Cardiac muscle cell (in vitro differentiated cells and primary cell): ENCODE data around the gene PUS7L. TPM values are rescaled to one million over a fixed set of nuclear protein-coding genes. Genes with fewer than 3 reads are reported as not detected.
A peak's percentile ranks its signal among the peaks of the same experiment; 100 is the strongest.

Experiments
- DNase-seq, 2 donors: peaks; one replicate each; pipeline versions ENCODE4 v3.0.0 to v3.0.0-alpha.2; 2010 to 2017; ENCODE audit warnings: low read depth in 1 of 2, low spot score in 1 of 2
- H3K27ac ChIP-seq: fragments of 200-600 bp; sonication (generic); 2 replicates; pipeline ENCODE4 v1.5.1; 2016
- H3K27me3 ChIP-seq: fragments of 200-600 bp; sonication (generic); 2 replicates; pipeline ENCODE4 v1.6.0; 2016; ENCODE audit warnings: control low read depth
- H3K36me3 ChIP-seq: fragments of 200-600 bp; sonication (generic); 2 replicates; pipeline ENCODE4 v1.5.1; 2016; ENCODE audit warnings: control low read depth
- H3K4me1 ChIP-seq: fragments of 200-600 bp; sonication (generic); 2 replicates; pipeline ENCODE4 v1.8.1; 2017; ENCODE audit warnings: low read depth, mild to moderate bottlenecking, mixed run types
- H3K4me3 ChIP-seq: fragments of 200-600 bp; sonication (generic); 2 replicates; pipeline ENCODE4 v1.5.1; 2016; ENCODE audit warnings: mild to moderate bottlenecking
- H3K9me3 ChIP-seq: fragments of 200-600 bp; sonication (generic); 2 replicates; pipeline ENCODE4 v1.5.1; 2017; ENCODE audit warnings: low read depth, mild to moderate bottlenecking, control low read depth
- polyA plus RNA-seq: library from polyadenylated mRNA; unstranded; fragments of >200 nt; fragmentation: Nextera tagmentation; extraction: Ambion mirVana; gene quantifications from 2 replicates; pipeline ENCODE4 v1.2.1, GENCODE V29; 2016
- total RNA-seq: library from RNA; depleted of rRNA; stranded (reverse); fragments of >200 nt; gene quantifications from 2 replicates; pipeline ENCODE4 v1.2.3, GENCODE V29; 2016
- TF ChIP-seq, protein P1 (sequence below): IDR thresholded peaks from 2 replicates; pipeline ENCODE4 v1.5.1; 2012; ENCODE audit warnings: low read depth, mild to moderate bottlenecking, low read length

Gene PUS7L
- total and polyA plus RNA-seq, 2 experiments from 2014 or later: 1.1 TPM; not detected in 1

DNA sequence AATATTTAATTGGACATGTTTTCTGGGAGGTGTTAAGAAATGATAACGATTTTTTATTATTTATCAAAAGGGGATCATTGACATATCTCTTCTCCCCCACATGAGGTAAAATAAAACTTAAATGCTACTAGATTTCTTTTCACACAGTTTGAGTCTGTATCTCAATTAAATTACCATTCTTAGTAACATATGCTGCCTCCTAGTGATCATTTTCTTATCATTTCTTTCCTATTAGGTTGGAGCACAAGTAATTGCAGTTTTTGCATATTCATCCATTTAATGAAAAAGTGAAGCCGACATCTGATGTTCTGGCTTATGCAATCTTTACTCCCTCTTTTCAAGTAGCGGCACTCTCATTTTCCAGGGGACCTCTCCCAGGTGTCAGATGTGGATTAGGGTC, 24.9 kb downstream of the PUS7L start:
- TF ChIP-seq, protein P1, sequence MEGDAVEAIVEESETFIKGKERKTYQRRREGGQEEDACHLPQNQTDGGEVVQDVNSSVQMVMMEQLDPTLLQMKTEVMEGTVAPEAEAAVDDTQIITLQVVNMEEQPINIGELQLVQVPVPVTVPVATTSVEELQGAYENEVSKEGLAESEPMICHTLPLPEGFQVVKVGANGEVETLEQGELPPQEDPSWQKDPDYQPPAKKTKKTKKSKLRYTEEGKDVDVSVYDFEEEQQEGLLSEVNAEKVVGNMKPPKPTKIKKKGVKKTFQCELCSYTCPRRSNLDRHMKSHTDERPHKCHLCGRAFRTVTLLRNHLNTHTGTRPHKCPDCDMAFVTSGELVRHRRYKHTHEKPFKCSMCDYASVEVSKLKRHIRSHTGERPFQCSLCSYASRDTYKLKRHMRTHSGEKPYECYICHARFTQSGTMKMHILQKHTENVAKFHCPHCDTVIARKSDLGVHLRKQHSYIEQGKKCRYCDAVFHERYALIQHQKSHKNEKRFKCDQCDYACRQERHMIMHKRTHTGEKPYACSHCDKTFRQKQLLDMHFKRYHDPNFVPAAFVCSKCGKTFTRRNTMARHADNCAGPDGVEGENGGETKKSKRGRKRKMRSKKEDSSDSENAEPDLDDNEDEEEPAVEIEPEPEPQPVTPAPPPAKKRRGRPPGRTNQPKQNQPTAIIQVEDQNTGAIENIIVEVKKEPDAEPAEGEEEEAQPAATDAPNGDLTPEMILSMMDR: peak; percentile 1
- H3K4me3 ChIP-seq: no peak overlapping the region
- peaks cover 8% of the 10 kb centered on the region for H3K27me3 ChIP-seq
- H3K27ac ChIP-seq: no peak overlapping the region
- H3K36me3 ChIP-seq: no peaks in the 10 kb centered on the region
- no peaks in the 10 kb centered on the region for H3K4me1 ChIP-seq
- H3K9me3 ChIP-seq: no peaks in the 10 kb centered on the region
- no peak for DNase-seq

DNA sequence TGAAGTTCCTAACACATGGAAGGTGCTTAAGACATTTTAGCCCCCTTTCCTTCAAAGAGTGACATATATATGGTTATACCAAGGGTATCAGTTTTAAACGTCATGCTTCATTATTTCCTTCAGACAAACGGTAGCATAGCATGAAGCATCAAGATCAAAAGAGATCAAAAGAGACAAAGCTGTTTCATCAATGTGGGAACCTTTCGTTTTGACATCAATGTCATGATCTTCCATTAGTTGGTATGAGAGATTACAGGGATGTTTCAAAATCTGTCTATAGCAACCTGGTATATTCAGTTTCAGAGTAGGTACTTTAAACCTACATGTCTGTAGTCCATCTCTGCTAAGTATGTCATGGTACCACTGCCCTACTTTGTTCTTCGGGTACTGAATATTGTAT, 28.3 kb downstream of the PUS7L start:
- Histone ChIP-seq H3K9me3 (no peaks in the 10 kb centered on the region), H3K27me3 (peaks cover 8% of the 10 kb centered on the region), H3K4me3 (no peak overlapping the region), H3K4me1 (no peaks in the 10 kb centered on the region), H3K36me3 (no peaks in the 10 kb centered on the region), H3K27ac (no peak overlapping the region)
- TF ChIP-seq, protein P1: no peak
- DNase-seq: no peak

DNA sequence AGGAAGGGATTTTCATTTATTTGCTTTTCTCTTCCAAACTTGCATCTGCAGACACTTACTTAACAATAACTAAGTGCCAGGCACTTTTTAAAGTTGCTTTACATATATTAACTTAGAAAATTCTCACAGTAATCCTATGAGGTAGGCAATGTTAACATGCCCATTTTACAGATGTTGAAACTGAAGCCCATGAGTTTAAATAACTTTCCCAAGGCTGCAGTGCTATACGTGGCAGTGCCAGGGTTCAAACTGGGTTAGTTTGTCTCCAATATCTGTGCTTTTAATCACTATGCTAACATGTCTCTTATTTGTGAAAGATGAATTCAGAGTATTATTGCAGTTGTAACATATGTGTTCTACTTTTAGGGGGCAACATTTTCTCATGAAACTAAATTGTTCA, 29.9 kb downstream of the PUS7L start:
- no peaks in the 10 kb centered on the region for H3K36me3 ChIP-seq

DNA sequence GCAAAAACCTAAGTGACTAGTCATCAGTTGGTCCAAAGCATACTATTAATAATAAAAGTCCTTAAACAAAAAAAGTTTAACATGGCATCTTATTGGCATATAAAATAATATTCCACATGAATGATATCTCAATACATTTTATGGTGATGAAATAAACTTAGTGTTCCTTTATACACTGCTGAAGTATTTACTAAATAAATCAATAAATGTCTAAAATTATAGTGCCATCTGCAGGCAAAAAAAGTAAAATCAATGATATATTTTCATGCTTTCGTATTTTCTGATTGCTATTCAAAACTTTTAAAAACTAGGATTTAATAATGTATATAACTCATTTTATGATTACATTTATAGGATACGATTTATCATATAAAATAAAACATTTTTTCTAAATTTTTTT, 30.5 kb downstream of the PUS7L start:
- DNase-seq: peak in 1 of 2 donors; percentile 15
- H3K27ac ChIP-seq: no peak overlapping the region
- TF ChIP-seq, protein P1: peak; percentile 25
- no peak overlapping the region for H3K4me3 ChIP-seq
- H3K4me1 ChIP-seq: no peaks in the 10 kb centered on the region
- peaks cover 8% of the 10 kb centered on the region for H3K27me3 ChIP-seq
- H3K9me3 ChIP-seq: no peaks in the 10 kb centered on the region
- H3K36me3 ChIP-seq: no peaks in the 10 kb centered on the region

More for the DNA sequence above, 29.9 kb downstream of the PUS7L start:
- Histone ChIP-seq H3K27me3 (peaks cover 8% of the 10 kb centered on the region), H3K27ac (no peak overlapping the region), H3K4me3 (no peak overlapping the region), H3K9me3 (no peaks in the 10 kb centered on the region), H3K4me1 (no peaks in the 10 kb centered on the region)
- DNase-seq: no peak
- TF ChIP-seq, protein P1: no peak

DNA sequence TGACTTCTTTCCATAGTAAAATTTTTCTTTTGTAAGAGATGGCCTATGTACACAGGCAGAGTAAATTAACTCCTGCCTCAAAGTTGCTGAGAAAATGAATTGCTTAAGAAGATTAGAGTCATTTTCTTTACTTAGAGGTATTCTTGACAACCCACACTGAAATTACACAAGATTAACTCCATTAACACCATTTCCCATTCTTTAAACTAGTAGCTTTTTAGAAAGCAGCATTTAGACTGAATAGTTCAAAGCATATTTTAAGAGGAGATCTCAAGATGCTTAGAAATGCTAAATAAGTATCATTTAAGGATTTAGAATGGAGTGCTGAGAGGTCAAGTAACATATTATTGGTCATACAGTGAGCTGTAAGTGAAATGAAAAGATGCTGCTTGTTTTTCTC, 35.5 kb downstream of the PUS7L start:
- Histone ChIP-seq H3K36me3 (no peaks in the 10 kb centered on the region), H3K4me3 (no peak overlapping the region), H3K27me3 (no peaks in the 10 kb centered on the region), H3K9me3 (no peaks in the 10 kb centered on the region), H3K4me1 (no peaks in the 10 kb centered on the region), H3K27ac (no peak overlapping the region)
- no peak for DNase-seq
- TF ChIP-seq, protein P1: no peak

DNA sequence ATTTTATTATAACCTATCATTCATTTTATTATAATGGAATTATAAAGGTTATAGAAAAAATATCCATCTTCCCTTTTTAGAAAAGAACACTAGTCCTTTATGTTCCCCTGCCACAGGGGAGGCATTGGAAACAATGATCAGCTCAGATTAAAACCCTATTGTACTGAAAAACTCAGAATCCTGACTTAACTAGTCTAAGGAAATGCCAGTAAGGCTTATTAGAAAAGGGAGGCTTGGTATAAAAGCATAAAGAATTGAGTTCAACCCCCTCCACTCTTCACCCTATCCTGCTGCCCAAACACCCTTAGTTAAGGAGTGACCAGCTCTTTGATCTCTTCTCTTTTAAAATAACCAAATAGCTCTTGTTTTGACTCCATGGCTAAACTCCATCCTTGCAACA, 36.0 kb downstream of the PUS7L start:
- no peak for DNase-seq
- no peaks in the 10 kb centered on the region for H3K36me3 ChIP-seq
- no peaks in the 10 kb centered on the region for H3K4me1 ChIP-seq

More for the DNA sequence above, 36.0 kb downstream of the PUS7L start:
- no peaks in the 10 kb centered on the region for H3K27me3 ChIP-seq
- H3K4me3 ChIP-seq: no peak overlapping the region
- H3K27ac ChIP-seq: no peak overlapping the region
- H3K9me3 ChIP-seq: no peaks in the 10 kb centered on the region
- TF ChIP-seq, protein P1: no peak
